Ishikawa (cell line): Measurements from ENCODE around the gene PYGO2.
A peak's percentile ranks its signal among the peaks of the same experiment; 100 is the strongest.

Experiments
- CEBPB ChIP-seq: IDR thresholded peaks from 2 replicates; pipeline ENCODE4 v1.6.1; 2012
- EGR1 ChIP-seq: IDR thresholded peaks from 2 replicates; pipeline ENCODE4 v1.6.1; 2012
- EP300 ChIP-seq: IDR thresholded peaks from 2 replicates; pipeline ENCODE4 v1.6.1; 2012; ENCODE audit warnings: borderline replicate concordance
- FOXM1 ChIP-seq: IDR thresholded peaks from 2 replicates; pipeline ENCODE4 v1.6.1; 2012; ENCODE audit warnings: low read depth, borderline replicate concordance
- MAX ChIP-seq: IDR thresholded peaks from 2 replicates; pipeline ENCODE4 v1.6.1; 2012
- REST ChIP-seq: IDR thresholded peaks from 2 replicates; pipeline ENCODE4 v1.6.1; 2012; ENCODE audit warnings: low read depth, mild to moderate bottlenecking
- USF1 ChIP-seq: IDR thresholded peaks from 2 replicates; pipeline ENCODE4 v1.6.1; 2012
- YY1 ChIP-seq: IDR thresholded peaks from 2 replicates; pipeline ENCODE4 v1.6.1; 2012; ENCODE audit warnings: low read depth

- TF ChIP-seq USF1, result peak; percentile 45
- TF ChIP-seq REST, result no peak
- peak; percentile 57; the same call in 1 of the 2 replicates for TF ChIP-seq MAX
- no peak for TF ChIP-seq YY1
- no peak for TF ChIP-seq CEBPB
- TF ChIP-seq EP300, result no peak; the same call in 1 of the 2 replicates
- TF ChIP-seq EGR1, result peak; percentile 70
- TF ChIP-seq FOXM1, result no peak
These were observed 42.3 kb upstream of the PYGO2 start for GRCh38 chr1:155003766-155004351.
